GM21723 (cell line): ENCODE measurements around the gene PARVB.

Experiments used
- ATAC-seq: cut with Tn5 transposase; IDR thresholded peaks from one replicate; pipeline ENCODE4 v1.9.1; 2021; ENCODE audit warnings: mild to moderate bottlenecking, moderate library complexity; ENCODE audit not compliant: unreplicated experiment

Gene PARVB

GRCh38 chr22:44192816-44193534, 168.9 kb downstream of the PARVB start:
- no peak for ATAC-seq

GRCh38 chr22:44193535-44193891, 169.4 kb downstream of the PARVB start:
- ATAC-seq: no peak

- ATAC-seq: no peak
Observed at GRCh38 chr22:44194569-44194968, 170.5 kb downstream of the PARVB start.

GRCh38 chr22:44195189-44195871, 171.2 kb downstream of the PARVB start:
- ATAC-seq: no peak

- ATAC-seq: no peak
Observed at GRCh38 chr22:44196241-44196640, 172.1 kb downstream of the PARVB start.

GRCh38 chr22:44196731-44197131, 172.6 kb downstream of the PARVB start:
- no peak for ATAC-seq

GRCh38 chr22:44197271-44197670, 173.2 kb downstream of the PARVB start:
- no peak for ATAC-seq

- ATAC-seq: no peak
Observed at GRCh38 chr22:44199164-44199563, 175.1 kb downstream of the PARVB start.

- no peak for ATAC-seq
Observed at GRCh38 chr22:44199866-44200265, 175.8 kb downstream of the PARVB start.

GRCh38 chr22:44200451-44200850, 176.3 kb downstream of the PARVB start:
- ATAC-seq: no peak

GRCh38 chr22:44200855-44201550, 176.9 kb downstream of the PARVB start:
- no peak for ATAC-seq

- no peak for ATAC-seq
Observed at GRCh38 chr22:44201665-44202064, 177.6 kb downstream of the PARVB start.

GRCh38 chr22:44202261-44202789, 178.2 kb downstream of the PARVB start:
- ATAC-seq: no peak

GRCh38 chr22:44203203-44203602, 179.1 kb downstream of the PARVB start:
- ATAC-seq: no peak

- ATAC-seq: no peak
Observed at GRCh38 chr22:44204739-44205515, 180.8 kb downstream of the PARVB start.

- ATAC-seq: no peak
Observed at GRCh38 chr22:44205516-44206329, 181.6 kb downstream of the PARVB start.

- ATAC-seq: no peak
Observed at GRCh38 chr22:44206330-44206645, 182.2 kb downstream of the PARVB start.

- ATAC-seq: no peak
Observed at GRCh38 chr22:44206696-44207095, 182.6 kb downstream of the PARVB start.

- no peak for ATAC-seq
Observed at GRCh38 chr22:44207173-44207980, 183.3 kb downstream of the PARVB start.

GRCh38 chr22:44207981-44208317, 183.8 kb downstream of the PARVB start:
- ATAC-seq: no peak
